Measurements from ENCODE around the gene MON2. TPM values are rescaled to one million over a fixed set of nuclear protein-coding genes. Genes with fewer than 3 reads are reported as not detected.
A peak's percentile ranks its signal among the peaks of the same experiment; 100 is the strongest.

MON2 gene
- total and polyA plus RNA-seq, 2 of the 8 experiments (the other 6 are each of a cell fraction or from before 2014, with no cell fraction given) = 3.8 to 21.8 TPM

DNA sequence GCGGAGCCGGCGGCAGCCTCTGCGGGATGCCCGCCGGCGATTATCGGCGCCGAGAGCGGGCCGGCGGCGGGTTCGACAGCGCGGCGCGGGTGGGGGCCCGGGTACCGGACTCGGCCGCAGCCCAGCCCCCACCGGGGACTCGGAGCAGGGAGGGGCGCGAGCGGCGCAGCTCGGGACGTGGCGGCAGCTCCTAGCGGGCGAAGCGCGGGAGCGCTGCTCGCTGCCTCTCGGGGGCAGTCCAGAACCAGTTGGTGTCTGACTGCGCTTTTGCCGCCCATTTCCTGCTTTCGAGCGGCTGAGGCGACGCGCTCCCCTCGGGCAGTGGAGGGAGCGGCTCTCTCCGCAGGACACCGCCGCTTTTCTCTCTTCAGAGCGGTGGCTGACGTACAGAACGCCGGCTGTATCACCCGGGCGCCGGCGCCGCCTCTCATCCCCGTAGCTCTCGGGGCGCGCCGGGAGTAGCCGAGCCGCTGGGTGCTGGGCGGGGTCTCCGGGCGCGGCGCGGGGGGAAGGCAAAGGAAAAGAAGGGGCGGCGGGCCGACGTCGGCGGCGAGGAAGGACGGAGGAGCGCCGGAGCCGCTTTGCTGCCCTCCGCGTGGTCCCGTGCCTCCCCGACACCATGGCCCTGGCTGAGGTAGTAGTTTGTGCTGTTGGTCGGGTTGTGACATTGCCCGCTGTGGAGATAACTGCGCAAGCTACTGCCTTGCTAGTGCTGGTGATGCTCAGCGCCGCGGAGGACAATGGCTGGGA lies 136.6 kb downstream of the MON2 start (continued):
- TF ChIP-seq, protein P1, sequence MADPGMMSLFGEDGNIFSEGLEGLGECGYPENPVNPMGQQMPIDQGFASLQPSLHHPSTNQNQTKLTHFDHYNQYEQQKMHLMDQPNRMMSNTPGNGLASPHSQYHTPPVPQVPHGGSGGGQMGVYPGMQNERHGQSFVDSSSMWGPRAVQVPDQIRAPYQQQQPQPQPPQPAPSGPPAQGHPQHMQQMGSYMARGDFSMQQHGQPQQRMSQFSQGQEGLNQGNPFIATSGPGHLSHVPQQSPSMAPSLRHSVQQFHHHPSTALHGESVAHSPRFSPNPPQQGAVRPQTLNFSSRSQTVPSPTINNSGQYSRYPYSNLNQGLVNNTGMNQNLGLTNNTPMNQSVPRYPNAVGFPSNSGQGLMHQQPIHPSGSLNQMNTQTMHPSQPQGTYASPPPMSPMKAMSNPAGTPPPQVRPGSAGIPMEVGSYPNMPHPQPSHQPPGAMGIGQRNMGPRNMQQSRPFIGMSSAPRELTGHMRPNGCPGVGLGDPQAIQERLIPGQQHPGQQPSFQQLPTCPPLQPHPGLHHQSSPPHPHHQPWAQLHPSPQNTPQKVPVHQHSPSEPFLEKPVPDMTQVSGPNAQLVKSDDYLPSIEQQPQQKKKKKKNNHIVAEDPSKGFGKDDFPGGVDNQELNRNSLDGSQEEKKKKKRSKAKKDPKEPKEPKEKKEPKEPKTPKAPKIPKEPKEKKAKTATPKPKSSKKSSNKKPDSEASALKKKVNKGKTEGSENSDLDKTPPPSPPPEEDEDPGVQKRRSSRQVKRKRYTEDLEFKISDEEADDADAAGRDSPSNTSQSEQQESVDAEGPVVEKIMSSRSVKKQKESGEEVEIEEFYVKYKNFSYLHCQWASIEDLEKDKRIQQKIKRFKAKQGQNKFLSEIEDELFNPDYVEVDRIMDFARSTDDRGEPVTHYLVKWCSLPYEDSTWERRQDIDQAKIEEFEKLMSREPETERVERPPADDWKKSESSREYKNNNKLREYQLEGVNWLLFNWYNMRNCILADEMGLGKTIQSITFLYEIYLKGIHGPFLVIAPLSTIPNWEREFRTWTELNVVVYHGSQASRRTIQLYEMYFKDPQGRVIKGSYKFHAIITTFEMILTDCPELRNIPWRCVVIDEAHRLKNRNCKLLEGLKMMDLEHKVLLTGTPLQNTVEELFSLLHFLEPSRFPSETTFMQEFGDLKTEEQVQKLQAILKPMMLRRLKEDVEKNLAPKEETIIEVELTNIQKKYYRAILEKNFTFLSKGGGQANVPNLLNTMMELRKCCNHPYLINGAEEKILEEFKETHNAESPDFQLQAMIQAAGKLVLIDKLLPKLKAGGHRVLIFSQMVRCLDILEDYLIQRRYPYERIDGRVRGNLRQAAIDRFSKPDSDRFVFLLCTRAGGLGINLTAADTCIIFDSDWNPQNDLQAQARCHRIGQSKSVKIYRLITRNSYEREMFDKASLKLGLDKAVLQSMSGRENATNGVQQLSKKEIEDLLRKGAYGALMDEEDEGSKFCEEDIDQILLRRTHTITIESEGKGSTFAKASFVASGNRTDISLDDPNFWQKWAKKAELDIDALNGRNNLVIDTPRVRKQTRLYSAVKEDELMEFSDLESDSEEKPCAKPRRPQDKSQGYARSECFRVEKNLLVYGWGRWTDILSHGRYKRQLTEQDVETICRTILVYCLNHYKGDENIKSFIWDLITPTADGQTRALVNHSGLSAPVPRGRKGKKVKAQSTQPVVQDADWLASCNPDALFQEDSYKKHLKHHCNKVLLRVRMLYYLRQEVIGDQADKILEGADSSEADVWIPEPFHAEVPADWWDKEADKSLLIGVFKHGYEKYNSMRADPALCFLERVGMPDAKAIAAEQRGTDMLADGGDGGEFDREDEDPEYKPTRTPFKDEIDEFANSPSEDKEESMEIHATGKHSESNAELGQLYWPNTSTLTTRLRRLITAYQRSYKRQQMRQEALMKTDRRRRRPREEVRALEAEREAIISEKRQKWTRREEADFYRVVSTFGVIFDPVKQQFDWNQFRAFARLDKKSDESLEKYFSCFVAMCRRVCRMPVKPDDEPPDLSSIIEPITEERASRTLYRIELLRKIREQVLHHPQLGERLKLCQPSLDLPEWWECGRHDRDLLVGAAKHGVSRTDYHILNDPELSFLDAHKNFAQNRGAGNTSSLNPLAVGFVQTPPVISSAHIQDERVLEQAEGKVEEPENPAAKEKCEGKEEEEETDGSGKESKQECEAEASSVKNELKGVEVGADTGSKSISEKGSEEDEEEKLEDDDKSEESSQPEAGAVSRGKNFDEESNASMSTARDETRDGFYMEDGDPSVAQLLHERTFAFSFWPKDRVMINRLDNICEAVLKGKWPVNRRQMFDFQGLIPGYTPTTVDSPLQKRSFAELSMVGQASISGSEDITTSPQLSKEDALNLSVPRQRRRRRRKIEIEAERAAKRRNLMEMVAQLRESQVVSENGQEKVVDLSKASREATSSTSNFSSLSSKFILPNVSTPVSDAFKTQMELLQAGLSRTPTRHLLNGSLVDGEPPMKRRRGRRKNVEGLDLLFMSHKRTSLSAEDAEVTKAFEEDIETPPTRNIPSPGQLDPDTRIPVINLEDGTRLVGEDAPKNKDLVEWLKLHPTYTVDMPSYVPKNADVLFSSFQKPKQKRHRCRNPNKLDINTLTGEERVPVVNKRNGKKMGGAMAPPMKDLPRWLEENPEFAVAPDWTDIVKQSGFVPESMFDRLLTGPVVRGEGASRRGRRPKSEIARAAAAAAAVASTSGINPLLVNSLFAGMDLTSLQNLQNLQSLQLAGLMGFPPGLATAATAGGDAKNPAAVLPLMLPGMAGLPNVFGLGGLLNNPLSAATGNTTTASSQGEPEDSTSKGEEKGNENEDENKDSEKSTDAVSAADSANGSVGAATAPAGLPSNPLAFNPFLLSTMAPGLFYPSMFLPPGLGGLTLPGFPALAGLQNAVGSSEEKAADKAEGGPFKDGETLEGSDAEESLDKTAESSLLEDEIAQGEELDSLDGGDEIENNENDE (IDR thresholded peaks at IDR 0.05; ENCODE audit: insufficient replicate concordance, low read length) = no peak
- TF ChIP-seq ZNF274 (IDR thresholded peaks at IDR 0.05; ENCODE audit: borderline replicate concordance, extremely low read depth, low read length) = no peak
- TF ChIP-seq RAD21 (IDR thresholded peaks at IDR 0.05 in 1 of 2, conservative IDR thresholded peaks at IDR 0.05 in 1 of 2; ENCODE audit: low read depth in 2 of 2, low read length in 2 of 2) = peak; percentile 46 to 55
- TF ChIP-seq, protein P2, sequence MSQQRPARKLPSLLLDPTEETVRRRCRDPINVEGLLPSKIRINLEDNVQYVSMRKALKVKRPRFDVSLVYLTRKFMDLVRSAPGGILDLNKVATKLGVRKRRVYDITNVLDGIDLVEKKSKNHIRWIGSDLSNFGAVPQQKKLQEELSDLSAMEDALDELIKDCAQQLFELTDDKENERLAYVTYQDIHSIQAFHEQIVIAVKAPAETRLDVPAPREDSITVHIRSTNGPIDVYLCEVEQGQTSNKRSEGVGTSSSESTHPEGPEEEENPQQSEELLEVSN (IDR thresholded peaks at IDR 0.05) = peak; percentile 94
- 0 out of 4 replicates have a peak, but pooled peaks of 1 of the 2 experiments have one; percentile 68 for TF ChIP-seq HDAC2 (IDR thresholded peaks at IDR 0.05; ENCODE audit: borderline replicate concordance in 1 of 2, low read depth in 2 of 2, low read length in 2 of 2)
- TF ChIP-seq, protein P3, sequence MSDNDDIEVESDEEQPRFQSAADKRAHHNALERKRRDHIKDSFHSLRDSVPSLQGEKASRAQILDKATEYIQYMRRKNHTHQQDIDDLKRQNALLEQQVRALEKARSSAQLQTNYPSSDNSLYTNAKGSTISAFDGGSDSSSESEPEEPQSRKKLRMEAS (IDR thresholded peaks at IDR 0.05) = peak; percentile 28
- TF ChIP-seq RNF2 (IDR thresholded peaks at IDR 0.05; ENCODE audit: borderline replicate concordance, low read depth, low read length, missing control alignments, poor library complexity, severe bottlenecking) = no peak
